GM19043 (cell line): ENCODE results near the gene DMAC1.

Experiments used
- ATAC-seq: cut with Tn5 transposase; IDR thresholded peaks from one replicate; pipeline ENCODE4 v1.9.1; 2021; ENCODE audit warnings: low read depth; ENCODE audit not compliant: unreplicated experiment

Gene DMAC1

DNA sequence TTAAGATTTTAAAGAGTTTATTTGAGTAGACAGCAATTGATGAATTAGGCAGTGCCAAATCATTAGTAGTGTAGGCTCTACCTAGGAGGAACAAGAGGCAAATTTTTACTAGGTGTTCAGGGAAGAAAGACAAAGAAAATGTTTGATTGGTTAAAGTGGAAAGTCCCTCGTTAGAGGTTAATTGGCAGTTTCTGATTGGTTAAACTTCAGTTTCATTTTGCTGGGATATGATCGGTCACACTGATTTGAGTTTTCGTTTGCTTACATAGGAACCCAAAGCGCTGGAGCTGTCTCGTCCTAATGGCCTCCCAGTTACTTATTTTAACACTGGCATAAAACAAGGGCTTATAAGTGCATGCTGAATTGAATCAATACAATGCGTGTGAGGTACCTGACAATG, 15.1 kb downstream of the DMAC1 start:
- no peak for ATAC-seq

DNA sequence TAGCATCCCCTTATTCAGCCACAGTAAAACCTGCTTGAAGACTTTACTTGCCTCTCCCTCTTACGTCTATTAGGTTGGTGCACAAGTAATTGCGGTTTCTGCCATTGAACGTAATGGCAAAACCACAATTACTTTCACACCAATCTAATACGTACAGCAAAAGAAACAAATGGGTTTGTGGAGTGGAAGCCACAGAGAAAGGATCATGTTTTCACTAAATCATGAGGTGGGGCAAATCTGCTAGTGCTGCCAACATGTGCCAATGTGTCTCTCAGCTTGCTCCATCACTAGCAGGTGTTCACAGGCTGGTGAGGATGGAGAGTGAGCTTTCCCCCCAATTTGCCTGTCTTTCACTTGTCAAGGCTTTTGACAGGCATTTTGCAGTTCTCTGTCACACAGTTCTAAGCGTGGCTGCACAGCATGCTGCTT, 15.9 kb downstream of the DMAC1 start:
- ATAC-seq = no peak

DNA sequence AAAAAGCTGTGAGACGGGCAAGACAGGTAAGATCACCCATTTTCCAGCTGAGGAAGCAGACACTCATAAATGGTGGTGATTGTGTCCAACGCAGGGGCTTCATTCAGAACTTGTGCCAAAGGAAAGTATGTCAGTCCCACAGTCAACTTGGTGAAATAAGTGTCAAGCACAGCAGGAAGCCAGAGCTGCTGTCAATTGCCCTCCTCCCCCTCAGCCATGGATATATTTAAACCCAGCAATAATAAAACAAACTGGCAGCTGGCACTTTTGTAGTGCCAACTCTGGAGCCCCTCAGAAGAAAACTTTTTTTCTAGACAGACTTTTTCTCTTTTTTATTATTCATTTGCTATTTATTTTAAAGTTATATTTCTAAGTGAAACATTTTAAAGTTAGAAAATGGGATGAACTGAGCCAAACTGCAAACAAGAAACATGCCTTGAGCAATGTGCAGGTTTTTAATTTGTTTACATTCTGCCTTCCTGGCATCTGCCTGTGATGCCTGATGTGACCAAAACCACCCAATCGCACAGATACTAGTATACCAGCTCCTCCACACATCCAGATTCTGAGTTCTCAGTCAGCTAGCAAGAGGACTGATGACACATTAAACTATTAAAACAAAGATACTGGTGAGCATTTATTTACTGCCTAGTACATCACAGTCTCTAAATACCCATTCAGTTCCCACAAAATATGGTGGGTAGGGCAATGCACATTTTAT, 17.0 kb downstream of the DMAC1 start:
- ATAC-seq = no peak

DNA sequence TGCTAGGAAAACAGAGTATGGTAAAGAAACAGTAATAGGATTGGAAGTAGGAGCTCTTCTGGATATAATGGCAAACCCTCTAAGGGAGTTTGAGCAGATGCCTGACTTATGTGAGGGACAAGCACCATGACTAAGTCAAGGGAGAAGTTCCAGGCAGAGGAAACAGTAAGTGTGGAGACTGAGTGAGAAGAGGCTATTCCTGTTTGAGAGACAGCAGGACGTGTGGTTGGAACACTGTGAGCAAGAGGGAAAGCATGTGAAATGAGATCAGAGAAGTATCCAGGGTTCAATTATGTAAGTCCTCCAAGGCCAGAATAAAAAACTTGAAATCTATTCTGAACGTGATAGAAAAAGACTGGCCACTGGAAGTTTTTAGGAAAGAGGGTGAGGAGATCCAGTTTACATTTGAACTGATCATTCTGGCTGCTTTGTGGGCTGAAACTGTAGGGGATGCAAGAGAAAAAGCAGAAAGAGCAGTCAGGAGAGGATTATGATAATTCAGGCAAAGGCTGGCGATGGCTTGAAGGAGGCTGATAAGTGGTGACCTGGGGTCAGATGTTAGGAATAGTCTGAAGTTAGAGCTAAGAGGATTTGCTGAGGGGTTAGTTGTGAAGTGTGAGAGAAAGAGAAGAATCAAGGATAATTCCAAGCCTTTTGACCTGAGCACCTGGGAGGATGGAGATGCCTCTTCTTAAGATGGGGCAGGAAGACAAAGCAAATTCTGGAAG, 19.2 kb downstream of the DMAC1 start:
- ATAC-seq = no peak

DNA sequence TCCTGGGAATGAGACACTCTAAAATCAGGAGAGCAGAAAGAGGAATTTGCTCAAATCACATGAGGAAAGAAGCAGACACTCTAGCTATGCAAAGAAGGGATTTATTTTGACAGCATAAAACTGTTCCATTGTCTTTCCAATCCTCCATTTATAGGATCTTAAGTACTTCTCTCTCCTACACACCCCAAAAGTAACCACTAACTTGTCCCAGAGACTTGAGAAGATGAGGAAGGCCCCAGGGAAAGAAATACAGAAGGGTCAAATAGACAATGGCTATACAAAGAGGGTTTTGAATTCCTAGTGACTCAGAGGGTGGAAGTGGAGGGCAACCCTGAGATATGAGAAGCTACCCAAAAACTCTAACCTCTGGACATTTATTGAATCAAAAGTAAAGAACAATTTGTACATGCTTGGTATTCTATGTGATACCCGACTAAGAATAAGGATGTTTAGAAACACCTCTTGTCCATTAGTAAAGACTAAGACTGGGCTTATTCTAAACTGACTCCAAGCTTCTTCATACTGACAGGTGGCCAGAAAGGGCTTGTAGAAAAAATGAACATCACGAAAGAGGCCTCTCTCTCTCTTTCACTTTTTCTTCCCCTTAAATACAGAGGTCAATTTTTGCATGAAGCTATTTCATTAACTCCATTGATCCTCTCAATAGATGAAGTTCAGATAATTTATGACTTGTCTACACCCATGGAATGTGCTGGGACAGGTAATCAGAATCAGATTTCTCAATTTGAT, 20.6 kb downstream of the DMAC1 start:
- ATAC-seq = no peak

DNA sequence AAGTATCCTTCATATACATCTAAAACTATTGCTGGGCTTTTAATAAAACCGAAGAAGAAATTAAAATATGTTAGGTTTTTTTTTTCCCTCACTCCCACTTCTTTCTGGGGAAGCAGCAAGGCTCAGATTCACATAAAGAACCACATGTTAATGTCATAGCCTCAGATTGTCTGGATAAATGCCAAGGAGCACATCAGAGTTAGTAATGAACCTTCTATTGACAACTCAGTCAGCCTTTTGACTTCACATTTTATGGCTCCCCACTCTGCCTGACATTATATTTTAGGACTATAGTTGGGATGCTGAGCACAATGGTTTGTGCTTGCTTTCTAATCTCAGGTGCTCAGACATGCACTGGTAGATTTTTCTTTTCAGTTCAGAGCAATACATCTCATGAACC, 21.8 kb downstream of the DMAC1 start:
- no peak for ATAC-seq

DNA sequence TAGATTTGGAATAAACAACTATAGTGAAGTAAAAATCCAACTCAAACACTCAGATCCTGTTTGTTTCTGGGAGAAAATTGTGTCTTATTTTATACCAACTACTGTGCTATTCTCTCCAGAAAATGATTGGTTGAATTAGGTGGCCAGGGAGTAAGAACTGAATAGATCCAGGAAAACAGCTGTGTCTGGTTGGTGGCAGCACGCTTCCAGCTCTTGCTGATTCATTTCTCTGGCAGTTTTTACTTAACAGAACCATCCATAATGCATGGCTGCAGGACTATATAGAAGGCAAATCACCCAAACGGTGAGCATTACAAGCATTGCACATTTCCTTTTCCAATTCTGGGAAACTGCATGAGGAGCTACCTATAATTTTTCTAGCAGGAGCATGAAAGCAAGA, 29.5 kb downstream of the DMAC1 start:
- ATAC-seq = no peak

DNA sequence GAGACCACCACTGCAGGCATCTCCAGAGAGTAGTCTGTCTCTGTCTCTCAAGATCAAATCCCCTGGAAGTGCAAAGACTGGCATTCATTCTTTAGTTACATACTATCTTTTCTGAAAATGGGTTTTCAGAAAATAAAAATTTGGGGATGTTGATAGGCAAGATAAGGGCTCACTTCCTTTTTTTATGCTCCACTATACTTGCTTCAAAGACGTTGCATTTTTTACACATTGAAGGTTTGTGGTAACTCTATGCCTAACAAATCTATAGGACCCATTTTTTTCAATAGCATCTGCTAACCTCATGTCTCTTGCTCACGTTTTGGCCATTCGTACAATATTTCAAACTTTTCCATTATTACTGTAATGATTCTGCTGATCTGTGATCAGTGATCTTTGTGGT, 37.0 kb downstream of the DMAC1 start:
- no peak for ATAC-seq

DNA sequence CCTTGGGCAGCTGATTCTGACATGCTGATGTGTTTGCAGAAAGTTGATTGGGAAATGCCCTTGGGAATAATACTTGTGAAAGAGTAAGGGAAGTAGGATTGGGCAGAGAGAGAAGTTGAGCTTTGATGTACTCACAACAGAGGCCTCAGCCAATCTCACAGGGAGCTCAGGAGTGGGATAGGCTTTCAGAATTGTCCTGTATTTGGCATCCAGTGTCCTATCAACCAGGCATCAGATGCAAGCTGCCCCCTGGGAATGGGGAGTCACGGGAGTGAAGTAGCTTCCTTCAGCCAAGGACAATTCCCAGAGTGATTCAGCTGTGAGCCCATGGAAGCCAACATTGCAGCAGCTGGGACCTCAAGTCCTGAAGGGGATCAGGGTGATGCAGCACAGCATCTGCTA, 39.6 kb downstream of the DMAC1 start:
- ATAC-seq = no peak

DNA sequence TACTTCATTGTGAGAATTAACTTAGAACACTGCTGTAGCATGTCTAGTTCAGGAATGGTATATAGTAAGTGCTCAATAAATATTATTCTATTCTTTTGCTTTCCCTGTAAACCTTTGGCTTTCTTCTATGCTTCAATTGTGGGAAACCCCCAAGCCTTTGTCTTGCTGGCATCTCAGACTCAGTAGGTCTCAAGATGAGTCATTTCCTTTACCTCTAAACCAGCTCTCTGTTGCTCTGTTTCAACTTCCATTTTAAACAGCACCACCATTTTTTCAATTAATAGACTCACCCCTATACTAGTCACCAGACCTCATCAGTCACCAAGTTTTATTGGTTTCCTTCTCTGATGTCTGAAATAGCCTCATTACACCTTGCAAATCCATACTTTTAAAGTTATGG, 43.5 kb downstream of the DMAC1 start:
- ATAC-seq = peak; percentile 96

DNA sequence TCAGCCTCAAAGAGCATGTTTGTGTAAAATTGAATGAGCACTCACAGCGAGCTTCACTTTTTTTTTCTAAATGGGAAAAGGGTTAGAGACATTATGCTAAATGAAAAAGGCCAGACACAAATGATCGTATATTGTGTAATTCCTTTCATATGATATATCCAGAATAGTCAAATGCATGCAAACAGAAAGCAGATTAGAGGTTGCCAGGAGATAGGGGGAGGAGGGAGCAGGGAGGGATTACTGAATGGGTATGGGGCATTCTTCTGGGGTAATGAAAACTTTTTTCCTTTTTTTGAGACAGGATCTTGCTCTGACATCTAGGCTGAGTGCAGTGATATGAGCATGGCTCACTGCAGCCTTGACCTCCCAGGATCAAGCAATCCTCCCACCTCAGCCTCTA, 47.1 kb downstream of the DMAC1 start:
- ATAC-seq = no peak
